Osteoblast (primary cell): ENCODE measurements around the gene SPRED3. TPM values are rescaled to one million over a fixed set of nuclear protein-coding genes. Genes with fewer than 3 reads are reported as not detected.
A peak's percentile ranks its signal among the peaks of the same experiment; 100 is the strongest.
"Not testable (repeated sequence)": the region's sequence is repeated elsewhere in the genome, so short reads cannot be mapped to it uniquely, and the experiment has no call there.

Experiments used
- DNase-seq: peaks from one replicate; pipeline ENCODE4 v3.0.0; 2011; ENCODE audit warnings: low spot score, mixed read lengths; ENCODE audit not compliant: insufficient read length; ENCODE audit errors: missing footprints
- H2AFZ ChIP-seq: 2 replicates; pipeline ENCODE4 v1.6.0; 2011; ENCODE audit warnings: mild to moderate bottlenecking, low read length
- H3K27ac ChIP-seq: 2 replicates; pipeline ENCODE4 v1.5.1; 2011; ENCODE audit warnings: mild to moderate bottlenecking, low read depth, low read length, moderate library complexity
- H3K27me3 ChIP-seq: 2 replicates; pipeline ENCODE4 v1.6.0; 2012; ENCODE audit warnings: mild to moderate bottlenecking, control low read depth, inconsistent platforms, low read length, moderate library complexity; ENCODE audit not compliant: insufficient read depth
- H3K36me3 ChIP-seq: 2 replicates; pipeline ENCODE4 v1.5.1; 2011; ENCODE audit warnings: mild to moderate bottlenecking, low read length, control low read depth, moderate library complexity; ENCODE audit not compliant: insufficient read depth
- H3K4me1 ChIP-seq: 2 replicates; pipeline ENCODE4 v1.5.1; 2011; ENCODE audit warnings: mild to moderate bottlenecking, low read length, control low read depth, moderate library complexity; ENCODE audit not compliant: insufficient read depth
- H3K4me2 ChIP-seq: 2 replicates; pipeline ENCODE4 v1.6.0; 2011; ENCODE audit warnings: mild to moderate bottlenecking, low read length; ENCODE audit not compliant: insufficient read depth
- H3K4me3 ChIP-seq: fragments of 200-600 bp; sonication (generic); 3 replicates; pipeline ENCODE4 v1.5.1; 2012; ENCODE audit warnings: mild to moderate bottlenecking, low read length, inconsistent platforms; ENCODE audit not compliant: insufficient read depth
- H3K79me2 ChIP-seq: 2 replicates; pipeline ENCODE4 v1.6.0; 2012; ENCODE audit warnings: mild to moderate bottlenecking, low read length, control low read depth, inconsistent platforms; ENCODE audit not compliant: insufficient read depth
- H3K9me3 ChIP-seq: 2 replicates; pipeline ENCODE4 v1.5.1; 2011; ENCODE audit warnings: low read depth, low read length, control low read depth
- H4K20me1 ChIP-seq: 2 replicates; pipeline ENCODE4 v1.6.0; 2012; ENCODE audit warnings: mild to moderate bottlenecking, low read length, control low read depth; ENCODE audit not compliant: insufficient read depth
- CTCF ChIP-seq: IDR thresholded peaks from 2 replicates; pipeline ENCODE4 v1.5.1; 2011; ENCODE audit warnings: mild to moderate bottlenecking, low read depth, low read length, moderate library complexity; ENCODE audit errors: extremely low read depth
- total RNA-seq: library from RNA; depleted of rRNA; stranded (reverse); fragments of >200 nt; gene quantifications from 2 replicates; pipeline ENCODE4 v1.2.3, GENCODE V29; 2012

SPRED3 gene
- total RNA-seq, 1 donor, result 2.2 TPM

- H3K36me3 ChIP-seq, result peaks cover 8% of the 10 kb centered on the region
- H3K9me3 ChIP-seq, result no peaks in the 10 kb centered on the region
- no peaks in the 10 kb centered on the region for H3K4me1 ChIP-seq
- peak; percentile 5 for DNase-seq
- no peaks in the 10 kb centered on the region for H4K20me1 ChIP-seq
- H3K4me2 ChIP-seq, result no peak overlapping the region
- no peak overlapping the region for H2AFZ ChIP-seq
- no peaks in the 10 kb centered on the region for H3K79me2 ChIP-seq
- TF ChIP-seq CTCF, result no peak
- no peak overlapping the region for H3K27ac ChIP-seq
- H3K27me3 ChIP-seq, result no peaks in the 10 kb centered on the region
- no peak overlapping the region for H3K4me3 ChIP-seq
These were observed 22.7 kb downstream of the SPRED3 start for GRCh38 chr19:38411041-38411712.

GRCh38 chr19:38411898-38412297 is 23.4 kb downstream of the SPRED3 start:
- H3K9me3 ChIP-seq, H3K4me2 ChIP-seq, H3K36me3 ChIP-seq, H3K27ac ChIP-seq, H3K79me2 ChIP-seq, H3K27me3 ChIP-seq, H2AFZ ChIP-seq, H3K4me1 ChIP-seq, H3K4me3 ChIP-seq, H4K20me1 ChIP-seq: not testable (repeated sequence)
- DNase-seq, result peak; percentile 44

GRCh38 chr19:38412491-38412890 is 24.0 kb downstream of the SPRED3 start:
- H3K4me2 ChIP-seq, result no peak overlapping the region
- no peak overlapping the region for H2AFZ ChIP-seq
- DNase-seq, result no peak
- H3K79me2 ChIP-seq, result no peaks in the 10 kb centered on the region
- TF ChIP-seq CTCF, result no peak
- H3K4me1 ChIP-seq, result no peaks in the 10 kb centered on the region
- no peaks in the 10 kb centered on the region for H3K9me3 ChIP-seq
- no peak overlapping the region for H3K4me3 ChIP-seq
- H3K36me3 ChIP-seq, result no peaks in the 10 kb centered on the region
- no peak overlapping the region for H3K27ac ChIP-seq
- H4K20me1 ChIP-seq, result no peaks in the 10 kb centered on the region
- peaks cover 5% of the 10 kb centered on the region for H3K27me3 ChIP-seq

GRCh38 chr19:38412961-38413360 is 24.5 kb downstream of the SPRED3 start:
- Histone ChIP-seq H3K27ac (no peak overlapping the region), H3K36me3 (no peaks in the 10 kb centered on the region), H3K4me3 (no peak overlapping the region), H4K20me1 (no peaks in the 10 kb centered on the region), H3K4me2 (no peak overlapping the region), H2AFZ (no peak overlapping the region), H3K9me3 (no peaks in the 10 kb centered on the region), H3K4me1 (no peaks in the 10 kb centered on the region), H3K27me3 (peaks cover 6% of the 10 kb centered on the region), H3K79me2 (no peaks in the 10 kb centered on the region)
- no peak for TF ChIP-seq CTCF
- DNase-seq, result no peak
